ENCODE results near the gene CYTH1.

Gene CYTH1

GRCh38 chr17:78737332-78737731 is 44.7 kb downstream of the CYTH1 start:
- DNase-seq (ENCODE audit: low read depth in 4 of 4, low spot score in 1 of 4): no peak

DNA sequence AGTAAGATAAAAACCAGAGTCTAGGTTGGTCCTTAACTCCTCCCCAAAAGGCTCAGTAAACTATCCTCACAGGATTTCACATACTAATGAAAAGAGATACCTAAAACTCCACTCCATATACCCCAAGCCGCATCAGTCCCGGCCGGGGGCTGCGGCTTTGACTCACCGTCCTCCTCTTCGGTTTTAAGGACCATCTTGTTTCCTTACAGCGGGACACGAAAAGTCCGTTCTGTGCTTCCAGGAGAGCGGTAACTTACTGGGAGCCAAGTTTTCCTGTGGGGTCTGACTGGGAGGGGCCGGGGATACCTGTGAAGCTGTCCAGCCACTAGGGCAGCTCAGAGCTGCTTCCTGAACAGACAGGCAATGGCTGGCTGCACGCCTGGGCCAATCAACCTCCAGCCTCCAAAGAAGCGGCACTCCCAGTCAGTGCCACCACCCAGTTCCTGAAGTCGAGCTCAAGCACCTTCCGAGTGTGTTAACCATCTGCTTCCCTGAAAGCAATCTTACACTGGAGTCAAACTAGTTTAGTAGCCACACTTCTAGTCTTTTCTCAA is 45.5 kb downstream of the CYTH1 start:
- DNase-seq (ENCODE audit: low read depth in 4 of 4, low spot score in 1 of 4): peak in 1 of 4 experiments; percentile 44

DNA sequence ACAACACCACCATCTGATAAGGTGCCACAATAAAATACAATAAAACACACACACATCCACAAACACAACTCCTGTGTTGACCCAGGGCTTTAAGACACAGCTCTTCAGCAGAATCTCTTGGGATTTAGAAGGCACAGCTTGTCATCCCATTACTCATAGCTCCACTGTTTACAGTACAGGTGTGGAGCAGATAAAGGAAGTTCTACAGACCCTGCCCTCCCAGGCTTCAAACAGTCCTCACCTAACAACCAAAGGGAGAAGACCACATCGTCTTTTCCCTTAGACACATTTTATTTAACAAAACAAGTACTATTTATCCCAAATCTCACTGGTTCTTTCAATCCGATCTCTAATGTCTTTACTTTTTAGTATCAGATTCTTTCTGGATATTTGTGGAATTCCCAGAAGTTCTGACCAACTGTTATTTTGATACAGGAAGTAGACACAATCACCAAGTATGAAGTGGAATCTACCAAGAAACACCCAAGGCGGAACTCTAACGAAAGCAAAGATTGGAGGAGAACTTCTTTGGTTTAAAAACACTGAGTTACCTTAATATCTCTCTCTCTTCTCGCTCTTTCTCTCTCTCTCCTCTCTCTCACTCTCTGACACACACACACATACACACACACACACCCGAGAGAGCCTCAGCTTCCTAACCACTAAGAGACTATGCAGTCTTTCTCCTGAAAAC is 46.1 kb downstream of the CYTH1 start:
- DNase-seq (ENCODE audit: low read depth in 4 of 4, low spot score in 1 of 4): no peak

DNA sequence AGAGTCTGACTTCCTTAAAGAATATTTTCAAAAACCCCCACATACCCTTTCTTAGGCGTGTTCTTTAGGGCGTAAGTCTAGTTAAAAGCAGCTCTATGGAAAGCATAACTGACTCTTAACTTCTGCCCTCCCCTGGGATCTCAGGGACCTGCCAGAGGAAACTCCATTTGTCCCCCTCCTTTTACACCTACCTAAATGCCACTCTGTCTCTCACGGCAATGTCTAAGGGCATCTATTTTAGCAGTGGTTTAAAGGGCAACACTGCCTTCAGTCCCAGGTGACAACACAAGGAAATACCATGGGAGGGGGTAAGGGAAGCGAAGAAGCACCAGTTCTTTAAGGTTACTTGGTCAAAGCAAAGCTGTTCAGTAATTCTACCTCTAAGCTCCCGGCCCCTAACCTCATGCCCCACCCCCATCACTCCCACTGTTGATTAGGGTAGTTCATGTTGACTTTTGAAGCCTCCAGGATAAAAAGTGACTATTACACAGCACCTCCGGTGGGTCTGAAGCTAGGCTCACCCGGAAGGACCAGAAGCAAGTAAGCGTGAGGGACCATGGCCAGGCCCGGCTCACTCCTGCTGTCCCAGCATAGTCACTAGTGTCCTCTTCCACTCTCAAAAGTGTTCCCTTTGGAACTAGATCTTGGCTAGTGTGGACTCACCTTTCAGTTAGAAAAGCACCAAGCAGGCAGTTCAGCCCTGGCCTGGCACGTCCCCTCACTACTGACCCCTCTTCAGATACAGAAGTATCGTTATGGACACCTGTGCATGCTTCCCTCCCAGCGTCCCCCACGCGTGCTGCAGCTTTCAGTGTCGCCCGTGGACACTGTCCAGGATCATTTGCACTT is 47.1 kb downstream of the CYTH1 start:
- no peak for DNase-seq (ENCODE audit: low read depth in 4 of 4, low spot score in 1 of 4)

DNA sequence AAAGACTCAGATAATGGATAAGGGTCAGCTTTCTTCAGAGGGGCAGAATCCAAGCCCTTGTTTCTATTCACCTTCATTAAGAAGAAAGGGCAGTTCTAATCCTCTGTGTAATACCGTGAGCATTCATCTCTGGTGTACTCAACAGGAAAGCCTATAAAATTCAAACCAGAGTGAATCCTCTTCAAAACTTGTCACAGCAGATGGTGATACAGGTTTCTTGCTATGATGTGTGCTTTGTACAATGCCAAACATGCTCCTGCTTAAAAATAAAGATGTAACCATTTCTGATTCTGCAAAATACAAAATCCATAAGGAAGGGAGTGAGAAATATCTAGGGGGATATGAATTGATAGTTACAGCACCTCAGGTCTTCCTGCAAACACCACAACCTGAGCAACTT is 49.7 kb downstream of the CYTH1 start:
- DNase-seq (ENCODE audit: low read depth in 4 of 4, low spot score in 1 of 4): no peak

- DNase-seq (ENCODE audit: low read depth in 4 of 4, low spot score in 1 of 4): no peak
Measured at GRCh38 chr17:78731904-78732303, 50.2 kb downstream of the CYTH1 start.

DNA sequence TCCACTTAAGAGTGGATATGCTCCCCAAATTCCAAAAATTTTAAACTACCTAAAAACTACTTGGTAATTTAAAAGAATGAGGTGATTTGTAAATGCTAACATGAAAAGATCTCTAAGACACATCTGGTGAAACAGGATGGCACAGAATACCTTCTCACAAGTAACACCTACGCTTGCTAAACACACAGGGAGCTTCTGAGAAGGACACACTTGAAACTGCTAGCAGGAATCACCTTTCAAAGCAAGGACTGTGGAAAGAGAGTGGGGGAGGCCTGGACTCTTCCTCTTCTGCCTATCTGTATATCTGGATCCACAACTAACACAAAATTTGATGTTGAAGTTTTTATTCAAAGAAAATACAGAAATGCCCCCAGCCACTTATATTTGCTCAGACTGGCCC is 52.4 kb downstream of the CYTH1 start:
- DNase-seq (ENCODE audit: low read depth in 4 of 4, low spot score in 1 of 4): no peak

DNA sequence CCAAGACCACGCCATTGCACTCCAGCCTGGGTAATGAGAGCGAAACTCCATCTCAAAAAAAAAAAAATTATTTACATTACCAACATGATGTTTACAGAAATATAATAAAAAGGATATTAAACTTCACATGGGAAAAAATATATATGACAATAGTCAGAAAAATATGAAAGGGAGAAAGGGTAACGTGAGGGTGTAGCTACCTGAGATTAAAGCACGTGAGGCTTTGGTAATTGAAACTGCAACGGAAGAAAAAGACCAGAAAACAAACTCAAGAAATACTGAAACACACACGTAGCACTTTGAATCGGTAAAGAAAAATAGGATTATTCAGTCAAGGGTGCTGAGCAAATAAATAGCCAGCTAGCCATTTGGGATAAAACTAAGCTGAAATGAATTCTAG is 53.6 kb downstream of the CYTH1 start:
- DNase-seq (ENCODE audit: low read depth in 4 of 4, low spot score in 1 of 4): no peak

DNA sequence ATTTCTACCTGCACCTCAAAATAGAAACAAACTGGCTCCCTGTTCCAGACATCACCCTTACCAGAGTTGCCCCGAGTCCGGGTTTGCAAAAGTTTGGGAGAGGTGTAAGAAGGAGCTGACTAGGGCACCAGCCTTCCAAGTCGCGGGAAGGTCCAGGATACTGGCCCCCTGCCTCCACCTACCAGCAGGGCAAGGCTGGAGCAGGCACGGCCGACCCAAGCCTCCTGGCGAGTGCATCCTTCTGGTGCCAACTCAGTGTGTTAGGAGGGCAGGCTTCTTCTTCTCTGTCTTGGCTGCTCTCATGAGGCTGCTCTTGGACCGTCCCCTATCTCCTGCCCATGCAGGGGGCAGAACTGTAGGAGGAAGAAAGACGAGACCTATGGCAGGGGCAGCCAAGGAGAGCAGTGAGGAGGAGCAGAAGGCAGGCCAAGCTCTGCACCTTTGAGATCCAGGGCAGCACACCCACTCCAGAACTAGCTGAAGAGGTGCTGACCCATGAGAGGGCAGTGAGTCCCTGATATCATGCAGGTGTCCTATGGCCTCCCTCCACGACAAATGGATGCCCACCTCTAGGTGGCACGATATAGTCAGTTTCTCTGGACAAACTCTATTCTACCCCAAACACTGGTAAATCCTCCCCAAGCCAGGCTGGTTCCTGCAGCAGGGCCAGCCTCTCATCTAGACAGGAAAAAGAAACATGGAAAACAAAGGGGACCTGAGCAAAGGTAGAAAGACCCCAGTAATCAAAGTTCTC is 54.4 kb downstream of the CYTH1 start:
- no peak for DNase-seq (ENCODE audit: low read depth in 4 of 4, low spot score in 1 of 4)

DNA sequence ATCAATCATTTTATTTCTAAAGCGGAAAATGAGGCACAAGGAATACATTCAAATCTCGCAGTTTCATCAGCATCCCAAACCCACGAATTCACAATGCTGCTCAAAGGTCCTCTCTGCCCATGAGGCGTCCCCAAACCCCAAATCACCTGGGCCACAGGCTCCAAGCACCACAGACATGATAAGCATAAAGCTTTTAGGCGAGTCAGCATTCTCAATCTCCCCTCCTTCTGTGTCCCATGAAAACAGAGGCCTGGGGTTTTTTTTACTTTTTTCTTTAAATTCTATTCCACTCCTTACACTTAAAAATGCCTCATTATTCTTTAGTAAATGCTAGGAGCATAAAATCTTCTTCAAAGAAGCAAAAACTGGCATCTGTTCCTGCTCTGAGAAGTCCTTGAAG is 55.0 kb downstream of the CYTH1 start:
- DNase-seq (ENCODE audit: low read depth in 4 of 4, low spot score in 1 of 4): no peak

- no peak for DNase-seq (ENCODE audit: low read depth in 4 of 4, low spot score in 1 of 4)
Measured at GRCh38 chr17:78726513-78726912, 55.6 kb downstream of the CYTH1 start.

DNA sequence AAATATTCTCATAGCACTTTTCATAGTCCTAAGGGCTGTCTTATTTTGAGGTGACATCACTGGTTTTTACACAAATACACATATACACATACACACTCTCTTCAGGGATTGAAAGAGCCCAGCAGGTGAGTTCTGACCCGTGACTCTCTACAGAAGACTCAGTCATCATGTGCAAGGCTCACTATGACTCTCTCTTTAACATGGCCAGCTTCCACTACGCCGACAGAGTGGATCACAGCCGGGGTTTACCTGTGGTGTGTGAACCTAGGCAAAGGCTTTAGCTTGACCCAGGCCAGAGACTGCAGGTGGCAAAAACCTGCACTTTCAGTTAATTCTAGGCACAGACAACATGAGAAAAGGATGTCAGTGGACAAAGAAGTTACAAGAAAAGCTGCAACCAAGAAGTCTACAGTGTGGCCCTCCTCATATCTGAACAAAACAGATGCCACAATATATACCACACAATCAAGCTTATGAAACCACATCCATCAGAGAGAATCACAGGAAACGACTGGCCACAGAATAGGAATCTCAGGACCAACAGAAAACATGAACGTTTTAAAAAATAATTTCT is 56.5 kb downstream of the CYTH1 start:
- DNase-seq (ENCODE audit: low read depth in 4 of 4, low spot score in 1 of 4): no peak

GRCh38 chr17:78724999-78725398 is 57.1 kb downstream of the CYTH1 start:
- DNase-seq (ENCODE audit: low read depth in 4 of 4, low spot score in 1 of 4): no peak

DNA sequence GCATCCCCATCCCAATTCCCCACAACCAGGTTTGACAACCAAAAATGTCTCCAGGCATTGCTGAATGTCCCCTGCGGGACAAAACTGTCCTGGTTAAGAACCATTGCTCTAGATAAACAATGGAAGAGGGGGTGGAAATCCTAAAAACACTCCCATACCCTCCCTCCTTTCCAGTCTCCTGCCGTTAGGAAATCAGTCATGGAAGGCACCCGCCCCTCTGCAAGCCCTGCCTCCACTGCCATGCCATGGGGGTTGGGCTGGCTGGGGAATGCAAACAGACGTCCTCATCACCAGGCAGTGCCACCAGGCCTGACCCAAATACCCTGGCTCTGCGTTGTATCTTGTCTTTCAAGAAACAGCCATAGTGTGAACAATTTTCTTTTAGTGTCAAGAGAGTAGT is 57.5 kb downstream of the CYTH1 start:
- no peak for DNase-seq (ENCODE audit: low read depth in 4 of 4, low spot score in 1 of 4)

GRCh38 chr17:78723957-78724356 is 58.1 kb downstream of the CYTH1 start:
- DNase-seq (ENCODE audit: low read depth in 4 of 4, low spot score in 1 of 4): no peak

GRCh38 chr17:78723001-78723796 is 58.9 kb downstream of the CYTH1 start:
- DNase-seq (ENCODE audit: low read depth in 4 of 4, low spot score in 1 of 4): no peak

DNA sequence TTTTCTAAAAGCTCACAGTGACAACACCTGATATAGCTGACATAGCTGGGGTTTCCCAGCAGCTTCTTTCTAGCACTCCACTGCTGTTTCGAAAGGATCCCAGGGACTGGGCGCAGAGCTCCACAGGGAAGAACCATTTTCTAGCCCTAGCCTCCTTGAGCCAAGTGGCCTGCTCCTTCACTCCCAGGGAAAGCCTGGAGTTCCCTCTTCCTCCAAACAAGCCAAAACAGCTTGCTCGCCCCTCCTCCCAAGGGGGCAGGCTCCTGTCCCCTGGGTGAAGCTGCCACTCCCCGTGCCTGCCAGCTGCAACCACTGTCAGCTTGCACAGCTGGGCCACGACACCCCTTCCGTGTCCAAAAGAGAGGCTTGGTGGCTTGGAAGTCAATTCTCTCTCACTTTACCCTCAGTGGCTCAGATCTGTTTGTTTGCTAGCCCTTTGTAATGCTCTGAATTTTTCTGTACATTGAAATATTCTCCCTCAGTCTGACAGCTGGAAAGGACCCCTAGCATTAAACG is 59.8 kb downstream of the CYTH1 start:
- DNase-seq (ENCODE audit: low read depth in 4 of 4, low spot score in 1 of 4): no peak

DNA sequence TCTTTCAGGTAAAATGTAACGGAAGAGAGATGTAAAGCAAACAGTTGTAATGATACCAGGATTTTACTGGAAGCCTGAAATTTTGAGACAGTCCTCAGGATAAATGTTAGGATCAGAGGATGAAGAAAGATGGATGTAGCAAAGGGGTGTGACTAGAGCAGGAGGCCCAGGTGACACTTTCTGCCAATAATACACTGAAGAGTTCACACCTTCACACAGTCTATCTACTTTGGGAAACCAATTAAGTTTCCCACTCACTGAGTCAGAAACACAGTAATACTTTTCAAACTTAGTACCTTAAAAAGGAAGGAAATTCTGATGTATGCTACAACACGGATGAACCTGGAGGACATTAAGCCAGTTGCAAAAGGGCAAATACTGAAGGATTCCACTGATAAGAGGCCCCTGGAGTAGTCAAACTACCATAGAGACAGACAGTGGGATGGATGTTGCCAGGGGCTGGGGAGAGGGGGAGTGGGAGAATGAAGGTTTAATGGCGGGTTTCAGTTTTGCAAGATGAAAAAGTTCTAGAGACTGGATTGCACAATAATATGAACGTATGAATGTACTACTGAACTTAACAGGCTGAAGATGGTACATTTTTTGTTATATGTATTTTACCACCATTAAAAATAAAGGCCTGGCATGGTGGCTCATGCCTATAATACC is 62.3 kb downstream of the CYTH1 start:
- DNase-seq (ENCODE audit: low read depth in 4 of 4, low spot score in 1 of 4): no peak

DNA sequence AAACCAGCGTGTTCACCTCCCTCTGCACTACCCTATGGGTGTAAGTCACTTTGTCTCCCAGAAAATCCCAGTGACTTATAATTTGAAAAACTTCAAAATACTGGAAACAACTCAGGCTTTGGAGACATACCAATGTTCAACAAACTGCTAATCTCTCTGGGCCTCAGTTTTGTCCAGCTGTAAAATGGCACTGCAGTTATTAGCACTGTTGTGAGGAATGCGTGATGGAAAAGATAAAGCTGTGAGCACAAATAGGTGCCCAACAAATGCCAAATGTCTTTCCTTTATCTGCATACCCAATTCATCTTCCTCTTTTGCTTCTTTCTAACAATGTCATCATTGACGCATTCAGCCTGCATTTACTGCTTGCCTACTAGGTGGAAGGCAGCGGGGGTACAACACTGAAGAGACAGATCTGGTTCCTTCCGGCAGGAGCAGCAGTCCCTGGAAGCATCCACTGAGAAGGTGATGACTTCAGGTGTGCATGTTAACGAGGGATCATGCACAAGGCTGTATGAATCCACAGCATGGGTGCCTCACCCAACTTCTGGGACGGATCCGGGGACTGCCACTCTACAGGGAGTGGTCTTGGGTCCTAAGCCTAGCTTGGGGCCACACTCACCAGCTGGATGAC is 63.4 kb downstream of the CYTH1 start:
- no peak for DNase-seq (ENCODE audit: low read depth in 4 of 4, low spot score in 1 of 4)
